Natural killer cell (primary cell): ENCODE data around the gene SMPD3. TPM values are rescaled to one million over a fixed set of nuclear protein-coding genes. Genes with fewer than 3 reads are reported as not detected.
A peak's percentile ranks its signal among the peaks of the same experiment; 100 is the strongest.

ENCODE experiments used
- ATAC-seq, 3 donors: fragments of 150-1000 bp in 2 of 3; fragments of 200-7000 bp in 1 of 3; cut with Tn5 transposase; 1 replicate in 1 of 3; 2 replicates in 2 of 3; pipeline ENCODE4 v1.10.0; 2021; ENCODE audit warnings: mild to moderate bottlenecking in 2 of 3, moderate library complexity in 2 of 3
- DNase-seq, 2 donors: peaks; one replicate each; pipeline versions ENCODE4 v3.0.0 to v3.0.0-alpha.2; 2013 to 2021; ENCODE audit warnings: mixed read lengths in 1 of 2
- H3K27ac ChIP-seq: one replicate; pipeline ENCODE4 v1.5.1; 2013; ENCODE audit warnings: mild to moderate bottlenecking, low read length
- H3K27me3 ChIP-seq: one replicate; pipeline ENCODE4 v1.6.1; 2013; ENCODE audit warnings: low read length; ENCODE audit not compliant: control insufficient read depth, insufficient read depth
- H3K36me3 ChIP-seq: one replicate; pipeline ENCODE4 v1.6.1; 2013; ENCODE audit warnings: low read length; ENCODE audit not compliant: control insufficient read depth, insufficient read depth
- H3K4me1 ChIP-seq: one replicate; pipeline ENCODE4 v1.6.1; 2013; ENCODE audit warnings: low read length; ENCODE audit not compliant: control insufficient read depth, insufficient read depth
- H3K4me3 ChIP-seq: one replicate; pipeline ENCODE4 v1.5.1; 2013; ENCODE audit warnings: low read length
- H3K9me3 ChIP-seq: one replicate; pipeline ENCODE4 v1.6.1; 2013; ENCODE audit warnings: low read length; ENCODE audit not compliant: control insufficient read depth, insufficient read depth
- H3K27ac Mint-ChIP-seq, 2 donors: one replicate each; pipeline ENCODE4 v1.8.0; 2022; ENCODE audit warnings: mild to moderate bottlenecking in 2 of 2, mixed read lengths in 2 of 2, moderate library complexity in 1 of 2
- H3K27me3 Mint-ChIP-seq, 2 donors: one replicate each; pipeline ENCODE4 v1.8.0; 2022; ENCODE audit warnings: low read depth in 2 of 2, mixed read lengths in 2 of 2
- H3K36me3 Mint-ChIP-seq: one replicate; pipeline ENCODE4 v1.8.0; 2022; ENCODE audit warnings: mixed read lengths
- H3K4me1 Mint-ChIP-seq, 2 donors: one replicate each; pipeline ENCODE4 v1.8.0; 2022; ENCODE audit warnings: mixed read lengths in 2 of 2
- H3K4me3 Mint-ChIP-seq: one replicate; pipeline ENCODE4 v1.8.0; 2022; ENCODE audit warnings: mild to moderate bottlenecking, moderate library complexity, mixed read lengths
- H3K9me3 Mint-ChIP-seq, 2 donors: one replicate each; pipeline ENCODE4 v1.8.0; 2022; ENCODE audit warnings: mixed read lengths in 2 of 2
- CTCF ChIP-seq: fragments of 200-600 bp; IDR thresholded peaks from one replicate; pipeline ENCODE4 v1.8.0; 2022; ENCODE audit warnings: antibody characterized with exemption
- WGBS: methylation state at CpG from one replicate; pipeline ENCODE4 v1.1.7; 2013; ENCODE audit warnings: missing lambda C conversion rate; ENCODE audit not compliant: insufficient coverage; 5-methylcytosine and 5-hydroxymethylcytosine counted together
- intact Hi-C: fragments of 100-400 bp; cut with micrococcal nuclease; formaldehyde crosslinking; loops from one replicate; pipeline ENCODE4 v1.14.2; 2022
- total RNA-seq, 4 donors: library from RNA; stranded (reverse); fragments of 120-200 nt in 1 of 4; gene quantifications; one replicate each; pipeline versions ENCODE4 v1.2.3 to v1.2.4, GENCODE V29; 2013 to 2022

SMPD3 gene
- total RNA-seq, 3 donors from 2014 or later (not counting 1 experiment from before 2014, with no cell fraction given): 2.4 to 13.3 (median 3.2) TPM

- H3K9me3 Mint-ChIP-seq: no peaks in the 10 kb centered on the region
- Histone ChIP-seq H3K27ac (peak overlapping the region; percentile 52), H3K9me3 (no peaks in the 10 kb centered on the region), H3K36me3 (no peaks in the 10 kb centered on the region), H3K4me1 (peaks cover 46% of the 10 kb centered on the region), H3K27me3 (no peaks in the 10 kb centered on the region), H3K4me3 (peak overlapping the region; percentile 12)
- intact Hi-C loops: no loop called here
- H3K36me3 Mint-ChIP-seq: no peaks in the 10 kb centered on the region
- TF ChIP-seq CTCF: no peak
- H3K27me3 Mint-ChIP-seq: no peaks in the 10 kb centered on the region
- H3K4me1 Mint-ChIP-seq: peaks cover 20 to 28% of the 10 kb centered on the region in 2 donors
- peak overlapping the region; percentile 88 for H3K4me3 Mint-ChIP-seq
- ATAC-seq: peak; percentile 65 to 81 (median 67)
- peak in 1 of 2 donors; percentile 33 for DNase-seq
- peak overlapping the region; percentile 80 to 91 for H3K27ac Mint-ChIP-seq
- WGBS: 16% methylated on average over 11 of the region's 11 CpGs
Observed at GRCh38 chr16:68470461-68471150, 22.3 kb upstream of the SMPD3 start.

- Histone ChIP-seq H3K4me3 (peak overlapping the region; percentile 12), H3K27ac (peak overlapping the region; percentile 52), H3K9me3 (no peaks in the 10 kb centered on the region), H3K4me1 (peaks cover 46% of the 10 kb centered on the region), H3K27me3 (no peaks in the 10 kb centered on the region), H3K36me3 (no peaks in the 10 kb centered on the region)
- intact Hi-C loops: no loop called here
- WGBS: 0% methylated on average over 11 of the region's 11 CpGs
- no peaks in the 10 kb centered on the region for H3K27me3 Mint-ChIP-seq
- H3K36me3 Mint-ChIP-seq: no peaks in the 10 kb centered on the region
- ATAC-seq: peak; percentile 63 to 68 (median 63)
- H3K9me3 Mint-ChIP-seq: no peaks in the 10 kb centered on the region
- peak overlapping the region; percentile 80 to 91 for H3K27ac Mint-ChIP-seq
- H3K4me1 Mint-ChIP-seq: peaks cover 20 to 28% of the 10 kb centered on the region in 2 donors
- peak overlapping the region; percentile 88 for H3K4me3 Mint-ChIP-seq
- DNase-seq: peak in 1 of 2 donors; percentile 35
- no peak for TF ChIP-seq CTCF
Observed at GRCh38 chr16:68469796-68470460, 21.6 kb upstream of the SMPD3 start.

- ATAC-seq: no peak
- Mint-ChIP-seq H3K9me3 (no peaks in the 10 kb centered on the region), H3K36me3 (no peaks in the 10 kb centered on the region), H3K4me3 (no peak overlapping the region), H3K27me3 (no peaks in the 10 kb centered on the region), H3K4me1 (peaks cover 20 to 28% of the 10 kb centered on the region in 2 donors), H3K27ac (peak overlapping the region in 1 of 2 donors; percentile 80)
- H3K4me1 ChIP-seq: peaks cover 46% of the 10 kb centered on the region
- no peaks in the 10 kb centered on the region for H3K9me3 ChIP-seq
- DNase-seq: no peak
- H3K4me3 ChIP-seq: no peak overlapping the region
- H3K27me3 ChIP-seq: no peaks in the 10 kb centered on the region
- no peak for TF ChIP-seq CTCF
- intact Hi-C loops: no loop called here
- H3K27ac ChIP-seq: no peak overlapping the region
- 67% methylated on average over 4 of the region's 4 CpGs for WGBS
- no peaks in the 10 kb centered on the region for H3K36me3 ChIP-seq
Observed at GRCh38 chr16:68468842-68469241, 20.5 kb upstream of the SMPD3 start.
